Measurements from ENCODE around the gene FAM193B. TPM values are rescaled to one million over a fixed set of nuclear protein-coding genes. Genes with fewer than 3 reads are reported as not detected.

FAM193B gene
- total RNA-seq, 1 experiment from 2014 or later, result 58.5 TPM

DNA sequence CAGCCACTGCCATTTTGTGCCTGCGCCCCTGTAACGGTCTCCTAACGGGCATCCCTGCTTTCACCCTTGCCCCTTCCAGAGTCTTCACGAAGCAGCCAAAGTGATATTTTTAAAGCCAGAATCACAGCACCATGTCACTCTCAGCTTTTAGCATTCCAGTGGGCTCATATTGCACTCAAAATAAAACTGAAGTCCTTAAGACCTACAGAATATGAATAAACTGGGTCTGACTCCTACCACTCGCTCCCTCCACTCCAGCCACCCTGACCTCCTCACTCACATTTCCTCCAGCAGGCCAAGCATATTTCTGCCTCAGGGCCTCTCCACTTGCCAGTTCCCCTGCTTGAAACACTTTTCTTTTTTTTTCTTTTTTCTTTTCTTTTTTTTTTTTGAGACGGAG lies 54.5 kb downstream of the FAM193B start:
- no peak overlapping the region for H3K27ac ChIP-seq (ENCODE audit: low read length)
- in situ Hi-C loops (cut with HindIII; ENCODE audit: low pct_unique_long_range_greater_than_20kb, low sequenced_read_pairs) (no loop called here), intact Hi-C loops (cut with micrococcal nuclease; ENCODE audit: unreplicated experiment) (loop anchor here (5.0 kb wide), 1 partner anchor 108 kb away; no protein-coding TSS in a partner anchor)
- no peaks in the 10 kb centered on the region for H3K9me3 ChIP-seq (ENCODE audit: control insufficient read depth, insufficient read depth, low read depth, low read length)
- H3K36me3 ChIP-seq (ENCODE audit: control insufficient read depth, insufficient read depth, low read length), result no peaks in the 10 kb centered on the region; the same call in 1 of the 2 replicates
- H3K4me1 ChIP-seq (ENCODE audit: control insufficient read depth, insufficient read depth, low read length), result peaks cover 20% of the 10 kb centered on the region
- no peaks in the 10 kb centered on the region for H3K27me3 ChIP-seq (ENCODE audit: control insufficient read depth, insufficient read depth, low read length)
- H3K4me3 ChIP-seq (ENCODE audit: low read depth in 2 of 2, low read length in 2 of 2), result no peak overlapping the region
- no TSS peak for BruUV-seq (replicated peaks)
- ATAC-seq (no peak), DNase-seq (ENCODE audit: low read depth, low spot score) (no peak)
- TF ChIP-seq TCF7L2 (IDR thresholded peaks at IDR 0.05; ENCODE audit: low read depth, low read length), result no peak
- TF ChIP-seq, protein P1, sequence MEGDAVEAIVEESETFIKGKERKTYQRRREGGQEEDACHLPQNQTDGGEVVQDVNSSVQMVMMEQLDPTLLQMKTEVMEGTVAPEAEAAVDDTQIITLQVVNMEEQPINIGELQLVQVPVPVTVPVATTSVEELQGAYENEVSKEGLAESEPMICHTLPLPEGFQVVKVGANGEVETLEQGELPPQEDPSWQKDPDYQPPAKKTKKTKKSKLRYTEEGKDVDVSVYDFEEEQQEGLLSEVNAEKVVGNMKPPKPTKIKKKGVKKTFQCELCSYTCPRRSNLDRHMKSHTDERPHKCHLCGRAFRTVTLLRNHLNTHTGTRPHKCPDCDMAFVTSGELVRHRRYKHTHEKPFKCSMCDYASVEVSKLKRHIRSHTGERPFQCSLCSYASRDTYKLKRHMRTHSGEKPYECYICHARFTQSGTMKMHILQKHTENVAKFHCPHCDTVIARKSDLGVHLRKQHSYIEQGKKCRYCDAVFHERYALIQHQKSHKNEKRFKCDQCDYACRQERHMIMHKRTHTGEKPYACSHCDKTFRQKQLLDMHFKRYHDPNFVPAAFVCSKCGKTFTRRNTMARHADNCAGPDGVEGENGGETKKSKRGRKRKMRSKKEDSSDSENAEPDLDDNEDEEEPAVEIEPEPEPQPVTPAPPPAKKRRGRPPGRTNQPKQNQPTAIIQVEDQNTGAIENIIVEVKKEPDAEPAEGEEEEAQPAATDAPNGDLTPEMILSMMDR (IDR thresholded peaks at IDR 0.05), result no peak
- TF ChIP-seq, protein P2, sequence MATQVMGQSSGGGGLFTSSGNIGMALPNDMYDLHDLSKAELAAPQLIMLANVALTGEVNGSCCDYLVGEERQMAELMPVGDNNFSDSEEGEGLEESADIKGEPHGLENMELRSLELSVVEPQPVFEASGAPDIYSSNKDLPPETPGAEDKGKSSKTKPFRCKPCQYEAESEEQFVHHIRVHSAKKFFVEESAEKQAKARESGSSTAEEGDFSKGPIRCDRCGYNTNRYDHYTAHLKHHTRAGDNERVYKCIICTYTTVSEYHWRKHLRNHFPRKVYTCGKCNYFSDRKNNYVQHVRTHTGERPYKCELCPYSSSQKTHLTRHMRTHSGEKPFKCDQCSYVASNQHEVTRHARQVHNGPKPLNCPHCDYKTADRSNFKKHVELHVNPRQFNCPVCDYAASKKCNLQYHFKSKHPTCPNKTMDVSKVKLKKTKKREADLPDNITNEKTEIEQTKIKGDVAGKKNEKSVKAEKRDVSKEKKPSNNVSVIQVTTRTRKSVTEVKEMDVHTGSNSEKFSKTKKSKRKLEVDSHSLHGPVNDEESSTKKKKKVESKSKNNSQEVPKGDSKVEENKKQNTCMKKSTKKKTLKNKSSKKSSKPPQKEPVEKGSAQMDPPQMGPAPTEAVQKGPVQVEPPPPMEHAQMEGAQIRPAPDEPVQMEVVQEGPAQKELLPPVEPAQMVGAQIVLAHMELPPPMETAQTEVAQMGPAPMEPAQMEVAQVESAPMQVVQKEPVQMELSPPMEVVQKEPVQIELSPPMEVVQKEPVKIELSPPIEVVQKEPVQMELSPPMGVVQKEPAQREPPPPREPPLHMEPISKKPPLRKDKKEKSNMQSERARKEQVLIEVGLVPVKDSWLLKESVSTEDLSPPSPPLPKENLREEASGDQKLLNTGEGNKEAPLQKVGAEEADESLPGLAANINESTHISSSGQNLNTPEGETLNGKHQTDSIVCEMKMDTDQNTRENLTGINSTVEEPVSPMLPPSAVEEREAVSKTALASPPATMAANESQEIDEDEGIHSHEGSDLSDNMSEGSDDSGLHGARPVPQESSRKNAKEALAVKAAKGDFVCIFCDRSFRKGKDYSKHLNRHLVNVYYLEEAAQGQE (IDR thresholded peaks at IDR 0.05; ENCODE audit: insufficient read depth in 1 of 2, low read depth in 2 of 2, low read length in 1 of 2), result no peak
- TF ChIP-seq POLR2AphosphoS5 (IDR thresholded peaks at IDR 0.05; ENCODE audit: low read depth, low read length), result no peak
- no peak for TF ChIP-seq SIN3A (IDR thresholded peaks at IDR 0.05; ENCODE audit: borderline replicate concordance, insufficient read depth, low read depth, low read length)
- ChIA-PET POLR2A (no interaction called here), CTCF (no interaction called here)

DNA sequence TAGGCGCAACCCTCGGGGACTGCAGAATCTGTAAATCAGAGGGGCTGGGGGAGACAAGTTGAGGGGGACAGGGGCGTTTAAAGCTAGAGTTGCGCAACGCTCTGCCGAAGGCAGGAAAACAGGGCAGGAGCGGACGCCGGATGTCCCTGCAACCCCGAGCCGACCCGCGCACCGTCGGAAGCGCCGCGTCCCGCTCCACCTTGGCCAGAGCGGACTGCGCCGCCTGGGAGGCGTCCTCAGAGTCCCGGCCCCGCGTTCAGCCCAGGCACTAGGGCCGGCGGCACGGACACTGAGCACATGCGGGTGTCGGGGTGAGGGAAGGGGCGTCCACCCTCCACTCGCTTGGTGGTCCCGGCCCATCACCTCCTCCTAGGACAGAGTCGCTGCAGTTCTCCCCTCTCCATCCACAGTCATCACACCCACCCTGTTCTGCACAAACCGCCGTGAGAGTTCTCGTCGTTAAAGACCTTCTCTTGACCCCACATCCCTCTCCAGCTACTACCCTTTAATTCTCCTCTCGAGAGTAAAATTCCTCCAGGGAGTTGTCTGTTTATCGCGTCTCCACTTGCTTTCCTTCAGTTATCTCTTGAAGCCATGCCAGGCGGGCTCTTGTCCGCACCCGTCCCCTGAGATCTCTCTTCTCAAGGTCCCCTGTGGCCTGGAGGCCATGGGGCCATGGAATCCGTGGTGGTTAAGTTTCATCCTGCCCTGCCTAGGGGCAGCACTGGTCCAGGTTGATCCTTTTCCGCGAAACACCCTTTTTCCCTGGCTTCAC lies 56.2 kb downstream of the FAM193B start:
- DNase-seq (ENCODE audit: low read depth, low spot score) (no peak), ATAC-seq (peak; percentile 14)
- BruUV-seq (replicated peaks), result no TSS peak
- ChIA-PET POLR2A (interaction anchor here (0.6 to 0.9 kb wide), 3 partner anchors 18 to 99 kb away, joined by 3 to 4 read pairs (median 4); no protein-coding TSS in a partner anchor), CTCF (interaction anchor here (1.2 kb wide), 1 partner anchor 107 kb away, joined by 4 read pairs; no protein-coding TSS in a partner anchor)
- intact Hi-C loops (cut with micrococcal nuclease; ENCODE audit: unreplicated experiment), result loop anchor here (5.0 kb wide), 1 partner anchor 106 kb away; no protein-coding TSS in a partner anchor
- Histone ChIP-seq H3K4me3 (ENCODE audit: low read depth in 2 of 2, low read length in 2 of 2) (peak overlapping the region; percentile 56 to 63), H3K9me3 (ENCODE audit: control insufficient read depth, insufficient read depth, low read depth, low read length) (no peaks in the 10 kb centered on the region), H3K36me3 (ENCODE audit: control insufficient read depth, insufficient read depth, low read length) (no peaks in the 10 kb centered on the region; the same call in 1 of the 2 replicates), H3K4me1 (ENCODE audit: control insufficient read depth, insufficient read depth, low read length) (peaks cover 30% of the 10 kb centered on the region), H3K27ac (ENCODE audit: low read length) (peak overlapping the region; percentile 66), H3K27me3 (ENCODE audit: control insufficient read depth, insufficient read depth, low read length) (no peaks in the 10 kb centered on the region)
- in situ Hi-C loops (cut with HindIII; ENCODE audit: low pct_unique_long_range_greater_than_20kb, low sequenced_read_pairs), result no loop called here
- TF ChIP-seq POLR2AphosphoS5 (IDR thresholded peaks at IDR 0.05; ENCODE audit: low read depth, low read length) (no peak), SIN3A (IDR thresholded peaks at IDR 0.05; ENCODE audit: borderline replicate concordance, insufficient read depth, low read depth, low read length) (no peak), TCF7L2 (IDR thresholded peaks at IDR 0.05; ENCODE audit: low read depth, low read length) (no peak)
- TF ChIP-seq, protein P1 (IDR thresholded peaks at IDR 0.05), result no peak
- TF ChIP-seq, protein P2 (IDR thresholded peaks at IDR 0.05; ENCODE audit: insufficient read depth in 1 of 2, low read depth in 2 of 2, low read length in 1 of 2), result no peak

Data from Panc1 (cell line).